ENCODE measurements around the gene CLCN6.

GRCh38 chr1:11790101-11790879 lies 15.7 kb upstream of the CLCN6 start:
- TF ChIP-seq CTCF (IDR thresholded peaks at IDR 0.05) (no peak), ZFX (IDR thresholded peaks at IDR 0.05; ENCODE audit: borderline replicate concordance) (no peak)

Measured in 22Rv1 (cell line).